ENCODE measurements around the gene RAD9A.

- TF ChIP-seq CTCF (IDR thresholded peaks at IDR 0.05; ENCODE audit: low read length) (no peak), EZH2 (IDR thresholded peaks at IDR 0.05; ENCODE audit: borderline replicate concordance, low read length) (no peak)
These were observed 13.4 kb downstream of the RAD9A start for GRCh38 chr11:67405196-67405567.

All from OCI-LY1 (cell line).